Small intestine (tissue), 7 donors: ENCODE measurements around the gene PITPNM1. TPM values are rescaled to one million over a fixed set of nuclear protein-coding genes. Genes with fewer than 3 reads are reported as not detected.

Experiments used
- DNase-seq, 2 donors: peaks; one replicate each; pipeline versions ENCODE4 v3.0.0 to v3.0.0-alpha.2; 2013
- FAIRE-seq: peaks from 2 replicates; lab custom pipeline; 2012; peaks lifted over from hg19 to GRCh38; lab: Jason Lieb, UNC
- H3K27ac ChIP-seq, 3 donors: one replicate each; pipeline ENCODE4 v1.5.1; 2013; ENCODE audit warnings: low read length in 2 of 3, mild to moderate bottlenecking in 2 of 3, control low read depth in 1 of 3, inconsistent platforms in 1 of 3, low read depth in 1 of 3, moderate library complexity in 1 of 3
- H3K27me3 ChIP-seq, 3 donors: one replicate each; pipeline ENCODE4 v1.6.1; 2013; ENCODE audit warnings: low read length in 3 of 3, inconsistent platforms in 1 of 3; ENCODE audit not compliant: control insufficient read depth in 3 of 3, insufficient read depth in 3 of 3
- H3K36me3 ChIP-seq, 3 donors: one replicate each; pipeline ENCODE4 v1.6.1; 2013; ENCODE audit warnings: low read length in 3 of 3, inconsistent platforms in 1 of 3, low read depth in 1 of 3, mild to moderate bottlenecking in 1 of 3, moderate library complexity in 1 of 3; ENCODE audit not compliant: control insufficient read depth in 3 of 3, insufficient read depth in 2 of 3
- H3K4me1 ChIP-seq, 3 donors: one replicate each; pipeline ENCODE4 v1.6.1; 2013; ENCODE audit warnings: low read length in 2 of 3, inconsistent platforms in 1 of 3, low read depth in 1 of 3, mild to moderate bottlenecking in 1 of 3, moderate library complexity in 1 of 3; ENCODE audit not compliant: control insufficient read depth in 3 of 3, insufficient read depth in 2 of 3
- H3K4me3 ChIP-seq, 3 donors: one replicate each; pipeline ENCODE4 v1.5.1; 2013; ENCODE audit warnings: low read length in 3 of 3, control low read depth in 1 of 3, inconsistent platforms in 1 of 3, low read depth in 1 of 3, mild to moderate bottlenecking in 1 of 3, moderate library complexity in 1 of 3
- H3K9me3 ChIP-seq, 2 donors: one replicate each; pipeline ENCODE4 v1.6.1; 2013; ENCODE audit warnings: low read depth in 1 of 2, low read length in 1 of 2; ENCODE audit not compliant: control insufficient read depth in 2 of 2, insufficient read depth in 1 of 2
- WGBS, 3 donors: extraction: QIAGEN DNeasy Blood & Tissue Kit; methylation state at CpG; one replicate each; pipeline ENCODE4 v1.1.7; 2013; 5-methylcytosine and 5-hydroxymethylcytosine counted together
- polyA plus RNA-seq, 4 donors: library from polyadenylated mRNA; stranded (reverse) in 3 of 4; unstranded in 1 of 4; fragments of 200-250 nt in 3 of 4; fragments of 120-200 nt in 1 of 4; gene quantifications; one replicate each; pipeline versions ENCODE4 v1.2.1 to v1.2.3, GENCODE V29; 2013
- donor health status: healthy with polysubstance abuse.
- donor health status: control.
- donor health status: control.
- donor health status: Bipolar disorder and iron deficiency.
- donor health status: healthy.

Gene PITPNM1
- polyA plus RNA-seq, 4 donors = 31.2 to 42.1 (median 35.9) TPM

GRCh38 chr11:67497656-67498291, 7.4 kb downstream of the PITPNM1 start:
- H3K27ac ChIP-seq = no peak overlapping the region
- H3K4me3 ChIP-seq = no peak overlapping the region
- no peaks in the 10 kb centered on the region for H3K27me3 ChIP-seq
- DNase-seq (no peak), FAIRE-seq (no peak)
- peaks cover 14 to 94% (median 21%) of the 10 kb centered on the region in 3 donors for H3K36me3 ChIP-seq
- peaks cover 0 to 7% (median 0%) of the 10 kb centered on the region in 3 donors for H3K4me1 ChIP-seq
- H3K9me3 ChIP-seq = no peaks in the 10 kb centered on the region
- 94 to 97% (median 96%) methylated on average over 21 of the region's 21 CpGs for WGBS, 3 donors

- 93 to 97% (median 96%) methylated on average over 12 of the region's 12 CpGs for WGBS, 3 donors
Observed at GRCh38 chr11:67496113-67496512, 9.1 kb downstream of the PITPNM1 start.

GRCh38 chr11:67495234-67496005, 9.7 kb downstream of the PITPNM1 start:
- Histone ChIP-seq H3K27me3 (no peaks in the 10 kb centered on the region), H3K4me1 (no peaks in the 10 kb centered on the region), H3K4me3 (no peak overlapping the region), H3K9me3 (no peaks in the 10 kb centered on the region), H3K27ac (no peak overlapping the region), H3K36me3 (peaks cover 12 to 98% (median 34%) of the 10 kb centered on the region in 3 donors)
- 89 to 94% (median 93%) methylated on average over 15 to 16 of the region's 16 CpGs for WGBS, 3 donors
- DNase-seq (no peak), FAIRE-seq (no peak)

More at GRCh38 chr11:67496113-67496512, 9.1 kb downstream of the PITPNM1 start:
- no peak overlapping the region for H3K4me3 ChIP-seq
- DNase-seq (no peak), FAIRE-seq (no peak)
- peaks cover 12 to 94% (median 34%) of the 10 kb centered on the region in 3 donors for H3K36me3 ChIP-seq
- H3K9me3 ChIP-seq = no peaks in the 10 kb centered on the region
- H3K27me3 ChIP-seq = no peaks in the 10 kb centered on the region
- no peak overlapping the region for H3K27ac ChIP-seq
- peaks cover 0 to 1% (median 0%) of the 10 kb centered on the region in 3 donors for H3K4me1 ChIP-seq

- no peak for FAIRE-seq
- 92 to 96% (median 94%) methylated on average over 47 to 59 of the region's 59 CpGs for WGBS, 3 donors
- Histone ChIP-seq H3K4me1 (no peaks in the 10 kb centered on the region), H3K9me3 (no peaks in the 10 kb centered on the region), H3K27ac (no peak overlapping the region), H3K27me3 (no peaks in the 10 kb centered on the region), H3K36me3 (peaks cover 12 to 98% (median 35%) of the 10 kb centered on the region in 3 donors), H3K4me3 (no peak overlapping the region)
- no peak for DNase-seq
Observed at GRCh38 chr11:67494371-67495233, 10.6 kb downstream of the PITPNM1 start.

- Histone ChIP-seq H3K27ac (no peak overlapping the region), H3K4me3 (no peak overlapping the region), H3K27me3 (no peaks in the 10 kb centered on the region), H3K9me3 (no peaks in the 10 kb centered on the region), H3K4me1 (no peaks in the 10 kb centered on the region), H3K36me3 (peaks cover 12 to 99% (median 36%) of the 10 kb centered on the region in 3 donors)
- FAIRE-seq (no peak), DNase-seq (no peak)
- 94 to 98% (median 95%) methylated on average over 56 to 65 of the region's 65 CpGs for WGBS, 3 donors
Observed at GRCh38 chr11:67493548-67494370, 11.4 kb downstream of the PITPNM1 start.

GRCh38 chr11:67492801-67493547, 12.2 kb downstream of the PITPNM1 start:
- Histone ChIP-seq H3K27ac (no peak overlapping the region), H3K4me3 (no peak overlapping the region), H3K27me3 (no peaks in the 10 kb centered on the region), H3K4me1 (no peaks in the 10 kb centered on the region), H3K9me3 (no peaks in the 10 kb centered on the region), H3K36me3 (peaks cover 7 to 99% (median 36%) of the 10 kb centered on the region in 3 donors)
- DNase-seq = no peak
- no peak for FAIRE-seq
- WGBS, 3 donors = 84 to 91% (median 88%) methylated on average over 41 to 46 of the region's 46 CpGs

GRCh38 chr11:67492069-67492727, 13.0 kb downstream of the PITPNM1 start:
- H3K4me1 ChIP-seq = no peaks in the 10 kb centered on the region
- H3K36me3 ChIP-seq = peaks cover 3 to 98% (median 36%) of the 10 kb centered on the region in 3 donors
- FAIRE-seq (no peak), DNase-seq (no peak)
- no peak overlapping the region for H3K4me3 ChIP-seq
- H3K9me3 ChIP-seq = no peaks in the 10 kb centered on the region
- H3K27me3 ChIP-seq = no peaks in the 10 kb centered on the region
- WGBS, 3 donors = 87 to 93% (median 91%) methylated on average over 17 to 19 of the region's 19 CpGs
- no peak overlapping the region for H3K27ac ChIP-seq
